Pons (tissue), 1 donor: Measurements from ENCODE around the gene SH3BP2.

Source experiments
- DNase-seq: peaks from one replicate; pipeline ENCODE4 v3.0.0-alpha.2; 2016; ENCODE audit warnings: low spot score

Gene SH3BP2

GRCh38 chr4:2790583-2791517 is 2.0 kb upstream of the SH3BP2 start:
- DNase-seq = no peak

- DNase-seq = no peak
Measured at GRCh38 chr4:2791518-2792395, 1.1 kb upstream of the SH3BP2 start.

- DNase-seq = no peak
Measured at GRCh38 chr4:2792396-2792710, 532 bp upstream of the SH3BP2 start.

- DNase-seq = no peak
Measured at GRCh38 chr4:2793586-2794485, 951 bp downstream of the SH3BP2 start.

GRCh38 chr4:2794486-2795299 is 1.8 kb downstream of the SH3BP2 start:
- DNase-seq = peak; percentile 60

- DNase-seq = no peak
Measured at GRCh38 chr4:2795300-2795892, 2.5 kb downstream of the SH3BP2 start.

- DNase-seq = no peak
Measured at GRCh38 chr4:2795893-2796848, 3.3 kb downstream of the SH3BP2 start.

DNA sequence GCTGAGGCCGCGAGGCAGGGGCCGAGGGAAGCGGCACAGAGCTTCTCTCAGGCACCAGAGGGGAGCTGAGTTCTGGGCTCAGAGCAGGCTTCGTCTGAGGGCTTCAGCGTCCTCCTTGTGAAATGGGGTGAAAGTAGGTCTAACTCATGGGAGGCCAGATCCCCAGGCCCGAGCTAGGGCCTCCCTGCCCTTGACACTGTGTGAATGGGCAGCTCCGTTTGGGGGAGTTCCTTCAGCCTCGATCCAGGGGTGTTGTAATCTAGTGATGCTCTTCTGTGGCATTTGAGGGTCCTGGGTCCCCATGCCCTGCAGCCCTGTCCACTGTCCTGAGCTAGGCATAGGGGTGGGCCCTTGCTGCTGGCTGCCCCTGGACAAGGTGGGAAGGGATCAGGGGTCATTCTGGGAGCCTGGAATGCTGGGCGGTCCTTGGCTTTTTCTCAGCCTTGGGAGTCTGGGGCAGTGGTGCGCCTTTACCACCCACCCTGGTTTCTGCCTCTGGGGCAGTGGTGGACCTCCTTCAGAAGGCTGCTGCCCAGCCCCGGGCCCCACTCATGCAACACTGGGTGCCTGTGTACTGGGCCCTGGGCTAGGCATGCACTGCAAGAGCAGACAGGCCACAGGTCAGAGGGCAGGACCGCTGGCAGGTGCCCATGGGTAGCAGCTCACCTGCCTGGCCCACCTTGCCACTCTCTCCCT is 4.1 kb downstream of the SH3BP2 start:
- no peak for DNase-seq

DNA sequence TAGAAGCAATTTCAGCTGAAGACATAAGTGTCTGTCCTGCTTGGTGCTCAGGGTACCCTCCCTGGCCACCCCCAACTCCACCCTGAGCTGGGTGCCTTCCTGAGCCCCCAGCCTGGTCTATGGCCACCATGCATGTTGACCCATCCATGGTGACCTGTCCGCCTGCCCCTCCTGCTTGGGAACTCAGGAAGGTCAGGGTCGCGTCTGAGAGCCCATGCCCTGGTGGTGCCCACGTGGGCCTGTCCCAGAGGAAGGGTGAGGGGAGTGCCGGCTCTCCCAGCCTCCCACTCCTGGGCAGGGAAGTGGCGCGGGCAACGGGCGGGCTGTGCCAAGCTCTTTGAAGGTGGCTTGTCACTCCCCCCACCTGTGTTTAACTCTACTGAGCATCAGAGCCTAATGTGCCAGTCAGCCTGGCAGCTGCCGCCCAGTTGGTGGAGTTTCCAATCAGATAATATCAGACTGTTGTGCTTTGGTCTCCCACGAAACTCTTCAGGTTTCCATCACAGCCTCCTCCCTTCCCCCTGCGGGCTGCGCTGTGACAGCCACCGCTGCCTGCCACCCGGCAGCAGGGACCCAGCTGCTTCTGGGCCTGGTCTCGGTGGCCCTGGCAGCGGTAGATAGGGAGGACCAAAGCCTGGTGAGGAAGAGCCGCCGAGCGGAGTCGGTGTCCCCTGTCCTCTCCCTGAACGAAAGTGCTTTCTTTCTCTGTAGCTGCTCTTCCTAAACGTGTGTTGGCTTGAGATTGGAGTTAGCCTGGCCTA is 4.8 kb downstream of the SH3BP2 start:
- no peak for DNase-seq

GRCh38 chr4:2798399-2799223 is 5.7 kb downstream of the SH3BP2 start:
- peak; percentile 64 for DNase-seq

- no peak for DNase-seq
Measured at GRCh38 chr4:2799224-2799911, 6.5 kb downstream of the SH3BP2 start.

GRCh38 chr4:2799971-2800690 is 7.2 kb downstream of the SH3BP2 start:
- no peak for DNase-seq

GRCh38 chr4:2800691-2801596 is 8.1 kb downstream of the SH3BP2 start:
- peak; percentile 78 for DNase-seq

- DNase-seq = no peak
Measured at GRCh38 chr4:2802618-2803531, 10.0 kb downstream of the SH3BP2 start.
